GM18861 (cell line): Measurements from ENCODE around the gene TNFSF18.

ENCODE experiments used
- ATAC-seq: cut with Tn5 transposase; IDR thresholded peaks from one replicate; pipeline ENCODE4 v1.9.1; 2021; ENCODE audit not compliant: unreplicated experiment

Gene TNFSF18

DNA sequence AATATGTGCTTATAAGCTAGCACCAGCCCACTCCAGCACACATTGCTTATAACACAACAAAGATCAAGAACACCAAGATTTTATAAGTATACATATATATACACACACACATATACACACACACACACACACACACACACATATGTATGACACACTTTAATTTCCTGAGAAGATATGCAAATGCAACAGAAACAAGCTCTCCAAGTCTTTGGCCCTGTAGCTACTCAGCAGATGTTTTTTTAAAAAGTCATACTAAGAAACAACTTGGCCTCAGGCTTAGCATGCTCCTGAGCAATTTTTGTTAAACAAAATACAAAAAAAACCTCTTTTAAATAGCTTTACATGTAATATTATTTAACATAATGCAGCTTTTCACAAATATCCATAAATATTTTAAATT, 11.1 kb downstream of the TNFSF18 start:
- no peak for ATAC-seq

- no peak for ATAC-seq
Measured at GRCh38 chr1:173038875-173039554, 11.7 kb downstream of the TNFSF18 start.

GRCh38 chr1:173024543-173024942, 26.2 kb downstream of the TNFSF18 start:
- no peak for ATAC-seq

GRCh38 chr1:173023343-173023742, 27.4 kb downstream of the TNFSF18 start:
- no peak for ATAC-seq

GRCh38 chr1:173020138-173020750, 30.5 kb downstream of the TNFSF18 start:
- ATAC-seq: peak; percentile 81

DNA sequence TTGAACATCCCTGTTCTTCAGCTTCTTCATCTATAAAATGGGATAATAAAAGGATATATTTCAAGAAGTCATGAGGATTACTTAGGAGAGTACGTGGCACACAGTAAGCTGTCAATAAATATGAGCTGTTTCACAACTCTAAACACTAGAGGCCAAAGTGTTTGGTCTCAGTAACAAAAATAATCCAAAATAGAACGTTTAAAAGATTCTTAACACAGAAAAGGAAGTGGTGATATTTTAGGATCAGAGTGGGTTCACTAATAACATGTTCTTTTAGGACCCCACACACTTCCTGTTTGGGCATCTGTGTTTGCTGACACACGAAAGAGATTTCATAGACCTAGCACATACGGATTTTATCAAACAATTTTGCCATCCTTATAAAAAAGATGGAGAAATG, 32.9 kb downstream of the TNFSF18 start:
- ATAC-seq: no peak

- ATAC-seq: no peak
Measured at GRCh38 chr1:173016419-173016818, 34.3 kb downstream of the TNFSF18 start.

GRCh38 chr1:173015629-173016028, 35.1 kb downstream of the TNFSF18 start:
- no peak for ATAC-seq

GRCh38 chr1:173014160-173014559, 36.6 kb downstream of the TNFSF18 start:
- no peak for ATAC-seq

DNA sequence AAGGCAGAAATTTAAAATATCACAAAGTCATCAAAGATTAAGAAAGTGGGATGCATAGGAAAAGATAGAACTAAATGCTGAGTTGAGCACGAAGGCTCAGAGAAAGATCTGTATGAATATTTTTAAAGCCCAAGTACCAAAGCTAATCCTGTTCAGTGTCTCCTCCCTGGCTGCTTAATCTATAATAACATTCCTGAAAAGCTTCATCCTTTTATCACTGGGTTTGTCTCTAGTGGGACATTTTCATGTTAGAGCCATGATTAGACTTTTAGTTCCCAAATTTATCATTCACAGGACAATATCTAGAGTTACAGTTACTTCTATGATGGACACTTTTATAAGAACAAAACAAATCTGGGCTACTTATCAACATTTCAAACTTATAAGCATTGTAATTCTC, 38.6 kb downstream of the TNFSF18 start:
- ATAC-seq: no peak

DNA sequence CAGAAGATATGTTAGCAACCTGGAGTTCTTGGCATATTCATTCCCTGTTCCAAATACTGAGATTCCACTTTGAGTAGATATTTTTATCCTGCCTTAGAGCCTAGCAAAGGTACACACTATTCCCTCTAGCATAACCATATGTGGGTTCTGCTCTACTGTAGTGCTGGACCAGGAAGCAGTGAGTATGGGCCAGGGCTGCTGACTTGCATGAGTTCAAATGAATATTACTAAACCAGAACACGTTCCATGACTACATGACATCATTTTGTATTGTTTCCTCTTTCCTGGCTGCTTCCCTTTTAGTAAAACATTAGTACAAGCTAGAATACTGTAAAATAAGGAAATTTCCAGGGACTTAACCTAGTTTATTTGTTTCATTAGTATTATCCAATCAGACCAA, 41.1 kb downstream of the TNFSF18 start:
- ATAC-seq: no peak

DNA sequence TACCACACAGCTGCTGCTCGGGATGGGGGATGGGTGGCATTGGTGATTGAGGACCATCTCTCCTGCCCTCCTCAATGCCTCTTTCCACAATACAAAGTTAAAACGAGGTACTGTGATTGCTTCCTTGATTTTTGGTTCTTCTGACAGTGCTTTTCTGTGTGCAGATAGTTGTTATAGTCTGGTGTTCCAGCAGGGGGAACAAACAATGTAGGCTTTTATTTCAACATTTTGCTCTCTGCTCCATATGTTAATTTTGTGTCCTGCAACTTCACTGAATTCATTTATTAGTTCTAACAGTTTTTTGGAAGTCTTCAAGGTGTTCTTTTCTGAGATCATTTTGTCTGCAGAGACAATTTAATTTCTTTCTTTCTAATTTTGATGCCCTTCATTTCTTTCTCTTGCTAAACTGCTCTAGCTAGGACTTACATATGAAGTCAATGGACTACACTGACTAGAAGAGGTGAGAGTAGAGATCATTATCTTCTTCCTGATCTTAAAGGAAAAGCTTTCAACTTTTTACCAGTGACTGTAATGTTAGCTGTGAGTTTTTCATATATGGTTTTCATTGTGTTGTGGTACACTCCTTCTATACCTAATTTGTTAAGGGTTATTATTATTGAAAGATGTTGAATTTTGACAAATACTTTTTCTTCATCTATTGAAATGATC, 45.4 kb downstream of the TNFSF18 start:
- no peak for ATAC-seq

- ATAC-seq: no peak
Measured at GRCh38 chr1:173002891-173003838, 47.6 kb downstream of the TNFSF18 start.

GRCh38 chr1:172999349-172999748, 51.4 kb downstream of the TNFSF18 start:
- ATAC-seq: no peak

DNA sequence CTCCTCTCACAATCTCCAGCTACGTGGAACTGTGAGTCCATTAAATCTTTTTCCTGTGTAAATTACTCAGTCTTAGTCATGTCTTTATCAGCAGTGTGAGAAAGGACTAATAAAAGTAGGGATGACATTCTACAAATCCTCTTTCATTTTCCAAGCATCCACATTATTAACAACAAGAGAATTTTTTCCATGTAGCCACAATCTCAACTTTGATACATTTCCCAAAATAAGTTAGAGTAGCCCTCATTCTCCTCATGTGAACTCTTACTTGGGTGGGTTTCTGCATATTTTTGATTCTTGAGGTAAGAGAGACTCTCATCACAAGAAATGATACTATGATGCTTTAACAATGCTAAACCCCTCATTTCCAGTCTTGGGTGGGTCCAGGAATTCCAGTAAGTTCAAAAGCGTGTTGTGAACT, 52.8 kb downstream of the TNFSF18 start:
- ATAC-seq: no peak

DNA sequence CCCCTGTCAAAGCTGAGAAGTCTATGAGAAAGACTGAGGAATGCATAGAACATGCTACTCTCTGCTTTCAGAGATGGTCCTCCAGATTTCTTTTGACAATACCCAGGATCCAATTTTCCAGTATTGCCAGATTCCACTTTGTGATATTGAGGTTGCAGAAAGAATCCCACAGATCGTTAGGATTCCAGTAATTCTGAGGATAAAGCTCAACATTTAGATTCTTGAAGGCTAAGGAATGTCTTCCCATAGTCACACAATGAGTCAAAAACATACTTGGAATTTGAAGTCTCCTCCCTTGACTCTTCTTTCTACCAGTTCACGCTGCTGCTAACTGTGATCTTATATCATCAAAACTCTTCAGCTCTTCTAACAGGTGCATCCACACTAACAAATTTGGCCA, 57.1 kb downstream of the TNFSF18 start:
- no peak for ATAC-seq

- no peak for ATAC-seq
Measured at GRCh38 chr1:172991674-172992400, 58.9 kb downstream of the TNFSF18 start.

DNA sequence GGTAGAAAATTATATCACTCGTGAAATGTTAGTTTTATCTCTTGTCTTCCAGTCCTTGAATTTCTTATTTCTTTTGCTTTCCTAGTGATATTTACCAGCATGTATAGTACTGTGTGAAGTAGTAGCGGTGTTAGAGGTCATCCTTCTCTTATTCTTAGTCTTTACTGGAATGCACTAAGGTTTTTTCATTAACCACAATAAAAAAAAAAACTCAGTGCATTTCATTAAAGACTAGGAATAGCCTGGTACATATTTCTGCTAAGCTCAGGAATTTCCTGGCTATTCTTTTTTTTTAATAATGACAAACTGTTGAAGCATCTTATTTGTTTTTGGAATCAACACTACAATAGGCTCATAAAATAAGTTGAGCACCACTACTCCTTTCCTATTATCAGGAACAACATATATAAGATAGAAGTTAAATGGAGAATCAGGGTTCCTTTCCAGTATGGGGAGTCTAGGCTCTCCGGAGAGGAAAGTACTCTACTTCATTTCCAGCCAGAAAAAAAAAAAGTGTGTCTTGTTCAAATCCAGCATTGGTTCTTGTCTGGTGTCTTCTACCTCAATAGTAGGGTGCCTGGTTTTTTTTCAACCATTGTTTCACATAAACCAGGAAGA, 60.0 kb downstream of the TNFSF18 start:
- no peak for ATAC-seq
